NCI-H128 (cell line): Measurements from ENCODE around the gene RASGRP4.
"Not testable (repeated sequence)": the region's sequence is repeated elsewhere in the genome, so short reads cannot be mapped to it uniquely, and the experiment has no call there.

Experiments used
- DNase-seq: peaks from one replicate; lab custom pipeline; 2025; ENCODE audit not compliant: unreplicated experiment; lab: John Stamatoyannopoulos, UW

Gene RASGRP4

DNA sequence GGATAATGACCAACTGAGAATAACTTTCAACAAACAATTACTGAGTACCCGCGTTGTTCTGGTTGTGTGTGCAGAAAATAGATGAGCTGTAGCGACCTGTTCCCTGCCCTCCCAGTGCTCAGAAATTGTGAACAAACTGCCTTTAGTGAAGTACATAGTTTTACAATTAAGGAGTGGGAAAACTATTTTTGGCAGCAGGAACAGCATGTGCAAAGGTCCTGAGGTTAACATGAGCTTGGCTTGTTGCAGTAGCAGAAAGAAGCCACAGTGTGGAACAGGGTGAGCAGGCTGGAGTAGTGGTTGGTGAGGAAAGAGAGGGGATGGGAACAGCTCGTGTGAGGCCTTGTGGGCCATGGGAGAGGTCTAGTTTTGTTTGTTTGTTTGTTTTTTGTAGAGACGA lies 23.5 kb upstream of the RASGRP4 start:
- DNase-seq: no peak

DNA sequence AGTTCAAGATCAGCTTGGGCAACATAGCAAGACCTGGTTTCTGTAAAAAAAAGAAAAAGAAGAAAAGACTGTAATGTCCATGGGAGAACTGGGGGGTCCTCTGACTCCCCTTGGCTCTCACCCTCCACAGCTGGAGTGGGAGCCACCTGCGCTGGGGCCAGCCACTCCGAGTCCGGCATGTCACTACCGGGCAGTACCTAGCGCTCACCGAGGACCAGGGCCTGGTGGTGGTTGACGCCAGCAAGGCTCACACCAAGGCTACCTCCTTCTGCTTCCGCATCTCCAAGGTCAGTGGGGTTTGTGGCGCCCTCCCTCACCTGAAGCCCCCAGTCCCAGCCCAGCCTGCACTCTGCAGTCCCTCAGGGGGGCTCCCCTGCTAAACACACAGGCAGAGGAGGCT lies 22.2 kb upstream of the RASGRP4 start:
- DNase-seq: no peak

DNA sequence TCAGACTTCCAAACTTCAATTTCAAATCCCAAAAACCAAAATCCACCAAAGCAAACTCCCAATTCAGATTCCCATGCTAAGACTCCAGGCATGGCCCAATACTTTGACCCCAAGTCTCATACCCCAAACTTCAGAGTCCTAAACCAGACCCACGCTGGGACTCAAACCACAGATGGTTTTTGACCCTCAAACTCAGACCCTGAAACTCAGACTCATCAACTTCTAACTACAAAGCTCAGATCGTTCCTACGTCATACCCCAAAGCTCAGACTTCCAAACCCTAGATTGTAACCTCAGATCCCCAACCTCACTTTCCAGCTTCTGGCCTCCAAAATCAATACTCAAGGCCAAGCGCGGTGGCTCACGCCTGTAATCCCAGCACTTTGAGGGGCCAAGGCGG lies 19.3 kb upstream of the RASGRP4 start:
- no peak for DNase-seq

DNA sequence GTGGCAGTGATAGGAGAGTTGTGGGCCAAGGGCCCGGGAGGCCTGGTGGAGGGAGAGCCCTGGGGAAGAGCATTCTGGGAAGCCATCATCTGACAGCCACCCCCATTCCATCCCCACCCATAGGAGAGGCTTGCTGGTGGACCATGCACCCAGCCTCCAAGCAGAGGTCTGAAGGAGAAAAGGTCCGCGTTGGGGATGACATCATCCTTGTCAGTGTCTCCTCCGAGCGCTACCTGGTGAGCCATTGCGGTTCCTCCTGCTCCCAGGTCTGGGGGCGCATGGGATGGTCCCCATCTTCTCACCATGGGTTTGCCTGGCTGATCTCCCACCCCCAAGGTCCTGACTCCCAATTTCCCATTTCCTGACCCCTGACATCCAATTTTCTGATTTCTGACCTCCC lies 18.0 kb upstream of the RASGRP4 start:
- DNase-seq: no peak

- DNase-seq: no peak
These were observed 17.5 kb upstream of the RASGRP4 start for GRCh38 chr19:38443458-38443999.

DNA sequence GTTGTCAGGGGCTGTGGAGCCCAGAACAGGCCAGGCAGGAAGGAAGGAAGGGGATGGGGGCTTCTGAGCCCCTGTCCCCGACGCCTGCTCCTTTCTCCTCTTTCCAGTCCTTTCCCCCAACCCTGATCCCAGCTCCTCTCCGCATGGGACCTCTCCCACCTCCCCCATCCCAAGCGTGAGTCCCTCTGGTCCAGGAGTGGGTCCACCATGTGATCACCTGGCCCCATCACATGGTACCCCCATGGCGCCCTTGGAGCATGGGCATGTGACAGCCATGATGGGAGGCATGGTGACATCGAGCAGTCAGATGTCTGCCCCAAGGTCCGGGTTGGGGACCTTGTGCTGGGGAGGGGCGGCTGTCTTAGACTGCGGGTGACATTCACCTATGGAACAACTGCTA lies 16.7 kb upstream of the RASGRP4 start:
- DNase-seq: no peak

- no peak for DNase-seq
These were observed 15.8 kb upstream of the RASGRP4 start for GRCh38 chr19:38441657-38442348.

- no peak for DNase-seq
These were observed 14.6 kb upstream of the RASGRP4 start for GRCh38 chr19:38440592-38440991.

DNA sequence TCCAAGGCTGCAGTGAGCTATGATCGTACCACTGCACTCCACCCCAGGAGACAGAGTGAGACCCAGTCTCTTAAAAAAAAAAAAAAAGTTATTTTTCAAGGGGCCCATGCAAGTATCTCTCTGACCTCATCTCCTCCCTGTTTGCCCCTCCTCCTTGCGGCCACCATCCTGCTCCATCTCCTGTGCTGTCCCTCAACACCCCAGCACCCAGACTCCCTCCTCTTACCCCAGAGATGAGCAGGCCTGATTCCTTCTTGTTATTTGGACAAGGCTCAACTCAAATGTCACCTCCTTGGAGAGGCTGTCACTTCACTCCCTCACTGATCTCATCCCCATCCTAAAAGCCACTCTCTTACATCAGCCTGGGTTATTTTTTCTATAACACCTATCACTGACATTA lies 11.9 kb upstream of the RASGRP4 start:
- DNase-seq: no peak

- no peak for DNase-seq
These were observed 11.3 kb upstream of the RASGRP4 start for GRCh38 chr19:38437295-38437694.

DNA sequence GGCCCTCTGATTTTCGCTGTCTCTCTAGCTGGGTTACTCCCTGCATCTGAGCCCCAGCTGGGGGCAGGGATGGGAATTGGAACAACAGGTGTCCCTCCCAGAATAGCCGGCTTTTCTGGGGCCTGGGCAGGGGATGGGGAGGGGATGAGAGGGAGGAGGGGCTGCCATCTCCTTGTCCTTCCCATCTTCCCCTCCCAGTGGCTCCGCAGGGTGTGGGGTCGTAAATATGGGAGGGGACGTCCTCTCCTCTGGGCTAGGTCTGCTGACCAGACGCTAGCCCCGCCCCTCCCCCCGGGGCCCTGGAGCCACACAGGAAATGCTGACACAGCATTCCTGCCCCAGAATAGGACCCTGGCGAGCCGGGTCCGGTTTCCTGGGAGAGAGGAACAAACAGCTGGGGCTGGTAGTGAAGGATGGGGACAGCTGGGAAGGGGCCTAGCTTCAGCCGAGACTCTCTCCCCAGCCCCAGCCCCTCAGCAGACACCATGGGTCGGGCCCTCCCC lies 8.6 kb upstream of the RASGRP4 start:
- no peak for DNase-seq

DNA sequence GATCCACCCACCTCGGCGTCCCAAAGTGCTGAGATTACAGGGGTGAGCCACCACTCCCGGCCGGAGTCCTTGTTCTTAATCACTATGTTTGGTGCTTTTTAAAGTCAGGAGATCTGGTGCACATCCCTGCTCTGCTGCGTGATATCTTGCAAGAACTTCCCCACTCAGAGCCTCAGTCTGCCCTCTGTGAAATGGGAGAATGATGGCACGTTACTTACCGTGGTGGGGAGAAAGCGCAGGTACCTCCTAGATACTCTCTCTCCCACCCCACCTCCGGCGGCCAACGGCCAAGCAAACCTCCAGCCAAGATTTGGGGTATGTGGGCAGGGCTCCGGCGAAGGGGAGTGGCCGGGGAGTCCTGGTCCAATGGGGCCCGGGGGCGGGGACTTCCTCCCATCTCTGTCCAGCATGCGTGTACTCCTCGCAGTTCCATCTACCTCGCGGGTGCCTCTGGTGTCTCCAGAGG lies 7.3 kb upstream of the RASGRP4 start, which contains the start of gene RYR1:
TSS of gene RYR1 (plus strand) at position 424 of the 466 bp plus-strand sequence. CDS start 139 bp downstream, outside the sequence.
- no peak for DNase-seq

DNA sequence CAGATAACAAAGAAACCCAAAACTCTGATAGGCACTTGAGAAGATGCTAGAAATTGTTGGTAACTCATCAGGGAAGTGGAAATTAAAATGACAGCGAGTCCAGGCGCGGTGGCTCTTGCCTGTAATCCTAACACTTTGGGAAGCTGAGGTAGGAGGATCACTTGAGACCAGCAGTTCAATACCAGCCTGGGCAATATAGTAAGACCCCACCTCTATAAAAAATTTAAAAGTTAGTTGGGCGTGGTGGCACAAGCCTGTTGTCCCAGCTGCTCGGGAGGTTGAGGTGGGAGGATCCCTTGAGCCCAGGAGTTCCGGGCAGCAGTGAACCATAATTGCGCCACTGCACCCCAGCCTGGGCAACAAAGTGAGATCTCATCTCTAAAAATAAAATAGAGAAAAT lies 4.9 kb upstream of the RASGRP4 start:
- no peak for DNase-seq

DNA sequence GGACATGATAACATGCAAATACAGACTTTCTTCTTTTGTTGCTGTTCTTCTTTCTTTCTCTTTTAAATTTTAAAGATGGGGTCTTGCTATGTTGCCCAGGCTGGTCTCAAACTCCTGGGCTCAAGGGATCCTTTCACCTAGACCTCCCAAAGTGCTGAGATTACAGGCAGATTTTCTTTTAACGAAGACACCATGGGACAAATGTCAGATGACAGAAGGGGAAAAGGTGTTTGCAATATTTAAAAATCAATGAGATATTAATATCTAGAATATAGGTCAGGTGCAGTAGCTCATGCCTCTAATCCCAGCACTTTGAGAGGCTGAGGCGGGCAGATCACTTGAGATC lies 3.8 kb upstream of the RASGRP4 start:
- DNase-seq: no peak

GRCh38 chr19:38429055-38429810 lies 3.2 kb upstream of the RASGRP4 start:
- no peak for DNase-seq

- DNase-seq: not testable (repeated sequence)
These were observed 1.1 kb upstream of the RASGRP4 start for GRCh38 chr19:38427035-38427677.

DNA sequence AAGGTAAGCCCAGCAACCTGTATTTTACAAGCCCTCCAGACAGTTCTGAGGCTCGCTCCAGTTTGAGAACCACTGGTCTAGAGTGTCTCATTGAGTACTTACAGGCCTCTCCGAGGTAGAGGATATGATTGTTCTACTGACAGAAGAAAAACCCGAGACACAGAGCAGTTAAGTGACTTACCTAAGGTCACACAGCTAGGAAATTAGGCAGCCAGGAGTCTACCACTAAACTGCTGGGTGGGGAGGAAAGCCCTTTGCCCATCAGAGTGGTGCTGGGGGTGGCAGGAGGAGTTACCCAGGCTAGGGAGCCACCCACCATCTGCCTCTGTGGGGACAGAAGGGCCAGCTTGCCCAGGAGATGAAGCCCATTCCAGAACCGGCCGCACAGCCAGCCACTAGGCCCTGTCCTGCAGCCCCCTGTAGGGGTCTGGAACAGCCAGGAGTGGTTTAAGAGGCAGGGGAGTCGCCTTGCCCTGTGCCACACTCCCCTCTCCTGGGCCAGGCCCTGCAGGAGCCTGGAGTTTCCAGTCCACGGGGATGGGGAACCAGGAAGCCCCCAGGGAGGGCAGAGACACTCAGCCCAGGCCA lies 703 bp downstream of the RASGRP4 start:
- DNase-seq: no peak

GRCh38 chr19:38424272-38424671 lies 1.7 kb downstream of the RASGRP4 start:
- no peak for DNase-seq

DNA sequence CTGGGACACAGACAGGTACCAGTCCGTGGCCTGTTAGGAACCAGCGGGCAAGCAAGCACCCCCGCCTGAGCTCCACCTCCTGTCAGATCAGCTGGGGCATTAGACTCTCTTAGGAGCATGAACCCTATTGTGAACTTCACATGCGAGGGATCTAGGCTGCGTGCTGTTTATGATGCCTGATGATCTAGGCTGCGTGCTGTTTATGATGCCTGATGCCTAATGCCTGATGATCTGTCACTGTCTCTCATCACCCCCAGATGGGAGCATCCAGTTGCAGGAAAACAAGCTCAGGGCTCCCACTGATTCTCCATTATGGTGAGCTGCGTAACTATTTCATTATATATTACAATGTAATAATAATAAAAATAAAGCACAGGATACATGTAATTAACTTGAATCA lies 3.6 kb downstream of the RASGRP4 start:
- DNase-seq: no peak

DNA sequence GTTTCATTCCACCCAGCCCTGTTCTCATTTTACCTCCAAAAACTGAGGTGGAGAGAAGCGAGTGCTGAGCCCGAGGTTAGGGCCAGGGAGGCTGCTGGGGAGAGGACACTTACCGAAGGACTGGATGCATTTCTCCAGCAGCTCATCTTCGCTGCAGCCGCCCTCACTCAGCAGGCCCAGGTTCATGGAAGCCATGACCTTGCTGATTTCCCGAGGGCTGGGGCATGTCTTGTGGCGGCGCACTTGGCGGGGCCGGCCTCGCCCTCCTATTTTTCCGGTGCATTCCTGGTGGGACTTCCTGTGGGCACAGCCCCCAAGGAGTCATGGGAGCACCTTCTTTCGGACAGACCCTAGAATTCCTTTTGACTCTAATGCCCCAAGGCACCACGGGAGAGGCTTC lies 4.2 kb downstream of the RASGRP4 start:
- DNase-seq: no peak

GRCh38 chr19:38420935-38421334 lies 5.1 kb downstream of the RASGRP4 start:
- DNase-seq: no peak
